ENCODE results near the gene TNXB. TPM values are rescaled to one million over a fixed set of nuclear protein-coding genes. Genes with fewer than 3 reads are reported as not detected.
"Not testable (repeated sequence)": the region's sequence is repeated elsewhere in the genome, so short reads cannot be mapped to it uniquely, and the experiment has no call there.

Gene TNXB
- total RNA-seq, 3 donors from 2014 or later = 1.1 to 1.9 (median 1.6) TPM

GRCh38 chr6:32074996-32075532, 34.1 kb downstream of the TNXB start:
- no peaks in the 10 kb centered on the region for H3K36me3 Mint-ChIP-seq (ENCODE audit: insufficient read depth)
- no peaks in the 10 kb centered on the region for H3K4me1 Mint-ChIP-seq (ENCODE audit: low read depth)
- no peak overlapping the region for H3K4me3 Mint-ChIP-seq
- DNase-seq (no peak), ATAC-seq (no peak)
- no peaks in the 10 kb centered on the region for H3K9me3 Mint-ChIP-seq
- peaks cover 4% of the 10 kb centered on the region for H3K27me3 Mint-ChIP-seq (ENCODE audit: low read depth)

GRCh38 chr6:32073613-32074012, 35.5 kb downstream of the TNXB start:
- DNase-seq (no peak), ATAC-seq (no peak)
- Mint-ChIP-seq H3K4me1 (ENCODE audit: low read depth) (no peaks in the 10 kb centered on the region), H3K9me3 (no peaks in the 10 kb centered on the region), H3K36me3 (ENCODE audit: insufficient read depth) (no peaks in the 10 kb centered on the region), H3K4me3 (no peak overlapping the region), H3K27me3 (ENCODE audit: low read depth) (peaks cover 4% of the 10 kb centered on the region)

GRCh38 chr6:32073101-32073500, 36.0 kb downstream of the TNXB start:
- DNase-seq (no peak), ATAC-seq (no peak)
- H3K36me3 Mint-ChIP-seq (ENCODE audit: insufficient read depth) = no peaks in the 10 kb centered on the region
- no peak overlapping the region for H3K4me3 Mint-ChIP-seq
- H3K4me1 Mint-ChIP-seq (ENCODE audit: low read depth) = no peaks in the 10 kb centered on the region
- H3K27me3 Mint-ChIP-seq (ENCODE audit: low read depth) = peaks cover 4% of the 10 kb centered on the region
- H3K9me3 Mint-ChIP-seq = no peaks in the 10 kb centered on the region

GRCh38 chr6:32070814-32071543, 38.2 kb downstream of the TNXB start:
- ATAC-seq = no peak
- no peak for DNase-seq
- Mint-ChIP-seq H3K27me3 (ENCODE audit: low read depth) (peaks cover 4% of the 10 kb centered on the region), H3K4me1 (ENCODE audit: low read depth) (no peaks in the 10 kb centered on the region), H3K4me3 (no peak overlapping the region), H3K36me3 (ENCODE audit: insufficient read depth) (no peaks in the 10 kb centered on the region), H3K9me3 (no peaks in the 10 kb centered on the region)

GRCh38 chr6:32069878-32070515, 39.1 kb downstream of the TNXB start:
- H3K36me3 Mint-ChIP-seq (ENCODE audit: insufficient read depth) = no peaks in the 10 kb centered on the region
- no peaks in the 10 kb centered on the region for H3K9me3 Mint-ChIP-seq
- peaks cover 3% of the 10 kb centered on the region for H3K27me3 Mint-ChIP-seq (ENCODE audit: low read depth)
- ATAC-seq (no peak), DNase-seq (no peak)
- H3K4me1 Mint-ChIP-seq (ENCODE audit: low read depth) = no peaks in the 10 kb centered on the region
- H3K4me3 Mint-ChIP-seq = no peak overlapping the region

- Mint-ChIP-seq H3K9me3 (no peaks in the 10 kb centered on the region), H3K4me3 (no peak overlapping the region), H3K4me1 (ENCODE audit: low read depth) (no peaks in the 10 kb centered on the region), H3K27me3 (ENCODE audit: low read depth) (peaks cover 3% of the 10 kb centered on the region), H3K36me3 (ENCODE audit: insufficient read depth) (no peaks in the 10 kb centered on the region)
- no peak for ATAC-seq
- DNase-seq = no peak
Observed at GRCh38 chr6:32069460-32069859, 39.7 kb downstream of the TNXB start.

- Mint-ChIP-seq H3K27me3 (ENCODE audit: low read depth) (peaks cover 3% of the 10 kb centered on the region), H3K36me3 (ENCODE audit: insufficient read depth) (no peaks in the 10 kb centered on the region), H3K4me3 (no peak overlapping the region), H3K4me1 (ENCODE audit: low read depth) (no peaks in the 10 kb centered on the region), H3K9me3 (no peaks in the 10 kb centered on the region)
- DNase-seq (no peak), ATAC-seq (no peak)
Observed at GRCh38 chr6:32068867-32069266, 40.3 kb downstream of the TNXB start.

GRCh38 chr6:32068315-32068714, 40.8 kb downstream of the TNXB start:
- H3K9me3 Mint-ChIP-seq; H3K4me3 Mint-ChIP-seq; H3K27me3 Mint-ChIP-seq (ENCODE audit: low read depth); DNase-seq; ATAC-seq; H3K4me1 Mint-ChIP-seq (ENCODE audit: low read depth); H3K36me3 Mint-ChIP-seq (ENCODE audit: insufficient read depth): not testable (repeated sequence)

GRCh38 chr6:32067521-32067920, 41.6 kb downstream of the TNXB start:
- H3K9me3 Mint-ChIP-seq; DNase-seq; H3K27me3 Mint-ChIP-seq (ENCODE audit: low read depth); H3K36me3 Mint-ChIP-seq (ENCODE audit: insufficient read depth); H3K4me3 Mint-ChIP-seq; ATAC-seq; H3K4me1 Mint-ChIP-seq (ENCODE audit: low read depth): not testable (repeated sequence)

GRCh38 chr6:32064706-32065105, 44.4 kb downstream of the TNXB start:
- H3K9me3 Mint-ChIP-seq = no peaks in the 10 kb centered on the region

GRCh38 chr6:32060966-32061655, 48.0 kb downstream of the TNXB start:
- no peak for ATAC-seq
- Mint-ChIP-seq H3K4me3 (no peak overlapping the region), H3K4me1 (ENCODE audit: low read depth) (no peaks in the 10 kb centered on the region), H3K9me3 (no peaks in the 10 kb centered on the region), H3K36me3 (ENCODE audit: insufficient read depth) (no peaks in the 10 kb centered on the region), H3K27me3 (ENCODE audit: low read depth) (no peaks in the 10 kb centered on the region)
- no peak for DNase-seq

More at GRCh38 chr6:32064706-32065105, 44.4 kb downstream of the TNXB start:
- no peaks in the 10 kb centered on the region for H3K27me3 Mint-ChIP-seq (ENCODE audit: low read depth)
- H3K36me3 Mint-ChIP-seq (ENCODE audit: insufficient read depth) = no peaks in the 10 kb centered on the region
- ATAC-seq = no peak
- no peak for DNase-seq
- no peak overlapping the region for H3K4me3 Mint-ChIP-seq
- H3K4me1 Mint-ChIP-seq (ENCODE audit: low read depth) = no peaks in the 10 kb centered on the region

GRCh38 chr6:32058511-32058963, 50.6 kb downstream of the TNXB start:
- Mint-ChIP-seq H3K4me1 (ENCODE audit: low read depth) (no peaks in the 10 kb centered on the region), H3K9me3 (no peaks in the 10 kb centered on the region), H3K4me3 (no peak overlapping the region), H3K27me3 (ENCODE audit: low read depth) (no peaks in the 10 kb centered on the region), H3K36me3 (ENCODE audit: insufficient read depth) (no peaks in the 10 kb centered on the region)
- DNase-seq = no peak
- ATAC-seq = no peak

GRCh38 chr6:32057966-32058365, 51.2 kb downstream of the TNXB start:
- Mint-ChIP-seq H3K4me3 (no peak overlapping the region), H3K9me3 (no peaks in the 10 kb centered on the region), H3K27me3 (ENCODE audit: low read depth) (no peaks in the 10 kb centered on the region), H3K36me3 (ENCODE audit: insufficient read depth) (no peaks in the 10 kb centered on the region), H3K4me1 (ENCODE audit: low read depth) (no peaks in the 10 kb centered on the region)
- DNase-seq (no peak), ATAC-seq (no peak)

GRCh38 chr6:32056254-32056653, 52.9 kb downstream of the TNXB start:
- H3K27me3 Mint-ChIP-seq (ENCODE audit: low read depth) = no peaks in the 10 kb centered on the region
- no peaks in the 10 kb centered on the region for H3K9me3 Mint-ChIP-seq
- H3K4me1 Mint-ChIP-seq (ENCODE audit: low read depth) = no peaks in the 10 kb centered on the region
- no peak for DNase-seq
- ATAC-seq = no peak
- H3K4me3 Mint-ChIP-seq = no peak overlapping the region
- H3K36me3 Mint-ChIP-seq (ENCODE audit: insufficient read depth) = no peaks in the 10 kb centered on the region
